Mucosa of gallbladder (tissue), 1 donor: Measurements from ENCODE around the gene KCNJ2. TPM values are rescaled to one million over a fixed set of nuclear protein-coding genes. Genes with fewer than 3 reads are reported as not detected.

Source experiments
- DNase-seq: peaks from one replicate; pipeline ENCODE4 v3.0.0-alpha.2; 2020; ENCODE audit warnings: low spot score
- total RNA-seq: library from RNA; stranded (reverse); gene quantifications from one replicate; pipeline ENCODE4 v1.2.1, GENCODE V29; 2021
- donor health status: DM: no; HTN: no; CAD: no.

KCNJ2 gene
- total RNA-seq, 1 donor from 2014 or later, result 2.5 TPM

DNA sequence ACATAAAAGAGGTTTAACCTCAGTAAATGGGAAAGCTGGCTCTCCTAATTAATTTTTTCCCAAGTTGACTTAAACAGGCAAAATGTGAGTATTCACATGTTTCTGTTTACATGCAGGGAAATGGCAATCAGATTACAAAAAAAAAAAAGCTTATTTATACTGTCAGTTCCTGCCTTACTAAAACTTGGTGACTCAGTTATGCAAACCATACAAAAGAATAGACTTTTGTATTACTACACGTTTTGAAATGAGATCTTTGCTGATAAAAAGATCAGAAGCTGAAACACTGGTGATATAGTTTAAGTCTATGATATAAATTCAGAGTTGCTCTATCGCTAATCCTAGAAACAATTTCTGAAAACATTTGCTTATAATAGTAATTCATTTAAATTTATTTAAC is 9.4 kb upstream of the KCNJ2 start:
- DNase-seq, result no peak

GRCh38 chr17:70161519-70161918 is 7.8 kb upstream of the KCNJ2 start:
- no peak for DNase-seq

DNA sequence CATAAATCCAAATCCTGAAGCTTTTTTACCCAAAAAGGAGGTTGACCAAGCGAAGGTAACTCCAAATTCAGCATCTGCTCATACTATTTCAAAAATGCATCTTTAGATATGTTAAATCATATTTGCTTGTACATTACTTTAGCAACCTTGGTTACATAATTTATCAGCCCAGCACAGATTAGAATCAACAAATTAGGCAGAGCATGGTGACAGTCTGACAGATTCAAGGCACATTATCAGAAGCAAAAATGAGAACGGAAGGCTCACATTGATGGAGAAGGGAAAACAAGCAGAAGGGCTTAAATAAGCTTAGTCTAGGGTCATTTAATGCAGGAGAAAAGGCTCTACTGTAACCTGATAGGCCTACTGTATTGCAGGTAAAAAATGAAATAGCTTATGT is 3.9 kb upstream of the KCNJ2 start:
- DNase-seq, result no peak

GRCh38 chr17:70166615-70167014 is 2.7 kb upstream of the KCNJ2 start:
- DNase-seq, result no peak

- DNase-seq, result peak; percentile 66
These were observed 1.0 kb upstream of the KCNJ2 start for GRCh38 chr17:70168044-70168976.

- DNase-seq, result peak; percentile 24
These were observed 621 bp downstream of the KCNJ2 start for GRCh38 chr17:70169709-70170597.

DNA sequence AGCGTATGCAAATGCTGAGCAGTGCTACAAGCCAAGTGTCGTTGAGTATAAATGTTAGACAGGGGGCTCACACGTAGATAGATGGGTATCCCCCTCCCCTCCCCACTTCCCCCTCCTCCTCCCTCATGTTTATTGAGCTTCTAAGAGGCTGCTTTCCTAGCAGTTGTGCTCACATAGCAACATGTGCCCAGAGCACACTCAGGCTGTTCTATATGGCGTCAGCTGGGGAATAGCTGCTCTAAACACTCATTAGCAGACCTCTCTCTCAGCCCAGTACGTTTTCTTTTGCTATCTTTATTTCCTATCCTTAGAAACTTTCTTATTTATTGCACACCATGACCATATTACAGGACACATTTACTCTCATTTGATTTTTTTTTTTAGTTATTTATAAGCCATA is 1.8 kb downstream of the KCNJ2 start:
- no peak for DNase-seq

DNA sequence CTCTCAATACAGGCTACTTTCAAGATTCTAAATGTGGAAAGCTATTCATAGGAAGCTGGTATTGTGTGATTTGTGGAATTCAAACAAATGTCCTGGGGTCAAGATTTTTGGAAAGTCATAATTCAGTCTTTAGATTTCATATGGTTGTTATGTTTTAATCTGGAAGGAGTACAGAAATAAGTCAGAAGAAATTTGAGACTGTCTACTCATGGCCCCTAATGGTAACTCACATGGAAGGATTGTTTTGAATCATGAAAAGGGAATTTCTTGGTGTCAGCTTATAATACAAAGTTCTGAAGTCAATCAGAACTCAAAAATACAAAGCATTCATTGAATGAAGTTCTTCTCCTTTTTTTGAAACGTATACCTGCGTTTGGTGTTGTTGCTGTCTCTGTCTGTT is 3.1 kb downstream of the KCNJ2 start:
- DNase-seq, result no peak

DNA sequence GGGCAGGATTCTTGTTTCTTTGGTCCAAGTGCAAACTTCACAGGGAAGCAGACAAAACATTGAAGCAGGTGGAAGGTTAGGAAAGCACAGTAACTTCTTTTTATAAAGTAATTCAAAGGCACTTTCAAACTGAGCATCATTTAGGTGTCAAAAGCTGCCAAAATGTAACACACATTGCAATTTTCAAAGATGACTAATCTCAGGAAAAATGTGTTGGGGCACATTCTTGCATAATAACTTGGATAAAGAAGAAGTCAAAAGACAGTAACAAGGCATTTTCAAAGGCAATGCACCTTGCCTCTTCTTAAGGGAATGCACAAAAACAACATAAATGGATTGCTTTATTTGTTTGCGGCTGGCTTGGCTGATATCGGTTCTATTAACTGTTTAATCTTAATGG is 3.6 kb downstream of the KCNJ2 start:
- DNase-seq, result no peak

DNA sequence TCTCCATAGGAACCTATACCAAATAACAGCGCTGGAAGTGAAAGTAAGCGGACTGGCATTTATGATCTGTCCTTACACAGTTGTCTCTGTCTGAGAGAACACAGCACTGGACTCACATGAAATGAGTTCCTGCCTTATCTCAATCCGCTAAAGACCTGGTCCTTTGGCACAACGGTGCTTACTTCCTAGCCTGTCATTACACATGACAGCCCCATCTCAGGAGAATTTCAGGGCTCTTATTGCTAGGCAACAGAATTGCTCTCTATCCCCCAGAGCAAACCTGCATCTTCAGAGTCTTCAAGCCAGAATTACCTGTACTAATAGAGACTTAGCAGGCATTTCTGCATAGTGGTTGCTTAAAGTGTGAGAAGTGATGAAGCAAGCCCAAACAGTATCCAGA is 4.3 kb downstream of the KCNJ2 start:
- DNase-seq, result no peak

DNA sequence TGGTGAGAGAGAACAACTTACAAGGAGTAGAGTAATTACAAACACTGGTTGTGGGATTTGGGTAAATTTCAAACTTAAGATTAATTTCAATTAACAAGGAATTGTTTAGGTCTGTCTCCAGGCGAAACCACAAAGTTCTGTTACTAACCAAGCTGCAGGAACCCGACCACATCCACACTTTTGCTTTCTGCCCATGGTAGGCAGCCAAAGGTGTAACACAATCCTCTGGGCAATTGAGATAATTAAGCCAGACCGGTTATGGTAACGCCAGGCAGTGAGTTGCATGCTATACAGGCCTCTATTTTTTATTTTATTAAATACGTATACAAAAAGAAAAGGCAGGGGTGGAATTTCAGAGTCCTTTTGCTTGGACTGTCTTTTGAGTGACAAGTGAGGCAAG is 12.0 kb downstream of the KCNJ2 start:
- DNase-seq, result no peak

DNA sequence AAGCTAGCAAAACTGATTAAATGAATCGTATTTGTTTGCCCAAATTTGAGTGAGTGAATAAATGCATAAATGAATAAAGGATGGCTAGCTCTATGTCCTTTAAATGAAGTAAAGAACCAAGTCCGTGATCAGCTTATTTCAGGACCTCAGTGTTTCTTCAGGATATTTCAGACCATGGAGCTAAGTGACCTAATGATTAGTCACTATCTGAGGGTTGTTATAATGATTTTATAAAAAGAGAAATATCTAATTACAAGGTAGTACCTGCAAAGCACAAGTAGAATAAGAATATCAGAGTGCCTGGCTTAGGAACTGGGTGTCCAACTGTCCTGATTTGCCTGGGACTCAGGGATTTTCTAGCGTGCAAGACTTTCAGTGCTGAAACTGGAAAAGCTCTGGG is 12.5 kb downstream of the KCNJ2 start:
- DNase-seq, result no peak

GRCh38 chr17:70183508-70183907 is 14.2 kb downstream of the KCNJ2 start:
- no peak for DNase-seq

GRCh38 chr17:70184207-70184606 is 14.9 kb downstream of the KCNJ2 start:
- DNase-seq, result no peak

GRCh38 chr17:70184770-70185169 is 15.4 kb downstream of the KCNJ2 start:
- no peak for DNase-seq

- no peak for DNase-seq
These were observed 16.0 kb downstream of the KCNJ2 start for GRCh38 chr17:70185285-70185684.

DNA sequence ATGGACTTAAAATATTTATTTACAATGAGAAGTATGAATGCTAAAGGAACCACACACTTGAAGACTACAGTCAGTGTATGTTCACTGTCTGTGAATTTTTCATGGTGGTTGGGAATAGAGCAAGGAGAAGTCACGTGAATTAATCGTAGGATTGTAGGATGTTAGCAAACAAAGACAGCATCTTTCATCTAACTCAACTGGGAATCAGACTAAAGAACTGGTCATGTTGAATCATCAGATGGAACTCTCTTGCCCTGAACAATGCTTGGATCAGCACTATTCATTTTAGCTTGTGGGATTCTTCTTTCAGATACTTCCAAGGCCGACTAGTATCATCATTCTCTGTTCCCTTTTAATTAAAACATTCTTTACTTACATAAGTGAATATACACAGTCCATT is 18.1 kb downstream of the KCNJ2 start:
- DNase-seq, result no peak

DNA sequence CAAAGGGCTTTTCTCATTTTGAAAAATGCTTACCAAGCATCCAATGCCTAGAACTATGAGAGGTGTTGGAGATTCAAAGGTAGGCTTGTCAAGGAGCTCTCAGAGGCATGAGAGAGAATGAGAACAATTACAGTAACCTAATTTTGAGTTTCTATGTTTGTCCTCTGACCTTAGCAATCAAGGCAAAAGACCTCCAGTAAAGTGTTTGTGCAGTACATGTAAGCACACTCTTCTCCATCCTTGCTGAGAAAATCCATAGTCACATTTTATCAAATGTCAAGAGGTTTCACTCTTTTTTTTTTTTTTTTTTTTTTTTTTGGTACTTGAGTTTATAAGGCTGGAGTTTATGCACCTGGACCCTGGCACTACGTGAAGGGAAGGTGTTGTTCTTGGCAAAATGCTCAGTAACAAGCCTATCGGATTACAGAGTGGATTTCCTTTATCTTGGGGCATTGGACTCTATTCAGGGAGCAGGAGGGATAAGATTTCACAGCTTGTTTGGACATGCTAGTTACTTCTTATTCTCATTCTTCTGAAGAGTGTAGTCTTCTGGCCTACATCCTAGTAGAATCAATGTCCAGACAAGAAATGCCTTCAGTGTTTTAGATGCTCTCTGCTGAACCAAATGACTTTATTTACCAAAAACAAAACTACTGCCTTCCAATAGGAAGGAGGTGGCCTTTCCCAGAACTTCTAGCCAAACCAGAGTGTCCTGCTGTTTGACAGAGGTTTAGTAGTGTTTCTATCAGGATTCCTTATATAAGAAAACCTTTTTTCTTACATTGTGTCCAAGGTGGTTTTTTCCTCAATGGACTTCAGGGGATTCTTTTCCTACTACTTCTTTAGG is 21.9 kb downstream of the KCNJ2 start:
- DNase-seq, result no peak

GRCh38 chr17:70195091-70195490 is 25.8 kb downstream of the KCNJ2 start:
- DNase-seq, result no peak

- no peak for DNase-seq
These were observed 32.6 kb downstream of the KCNJ2 start for GRCh38 chr17:70201872-70202419.

DNA sequence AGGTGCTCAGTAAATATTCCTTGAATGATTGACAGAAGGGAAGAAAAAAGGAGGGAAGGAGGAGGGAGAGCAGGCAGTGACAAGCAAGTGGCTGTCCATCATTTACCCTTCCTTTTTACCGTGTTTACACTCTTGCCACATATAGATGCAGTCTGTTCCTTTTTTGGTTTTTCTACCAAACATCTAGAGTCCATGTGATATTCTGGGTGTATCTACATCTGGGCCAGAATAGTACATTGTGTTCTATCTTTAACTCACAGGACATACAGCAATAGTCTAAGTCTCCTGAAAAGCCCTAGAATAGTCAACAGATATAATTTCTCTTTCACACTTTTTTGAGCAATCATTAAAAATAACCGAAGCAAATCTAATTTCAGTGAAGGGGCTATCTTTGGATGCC is 33.5 kb downstream of the KCNJ2 start:
- no peak for DNase-seq

DNA sequence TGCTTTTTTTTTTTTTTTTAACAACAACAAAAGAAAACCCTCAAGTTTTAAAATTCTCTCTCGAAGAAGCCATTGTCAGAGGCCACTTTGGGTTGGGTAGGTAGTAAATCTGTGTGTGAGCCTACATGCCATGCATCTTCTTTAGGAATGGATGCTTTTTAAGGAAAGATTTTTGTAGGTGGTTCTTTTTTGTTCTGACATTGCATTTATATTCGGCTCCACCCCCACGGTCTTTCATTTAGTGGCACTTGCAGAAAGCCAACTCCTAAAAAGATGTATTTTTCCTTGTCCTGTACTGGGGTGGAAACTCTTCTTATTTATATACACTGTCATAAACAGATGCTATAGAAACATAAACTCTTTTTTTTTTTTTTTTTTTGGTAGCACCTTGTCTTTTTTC is 35.1 kb downstream of the KCNJ2 start:
- DNase-seq, result no peak
